ENCODE measurements around the gene TNNT2. TPM values are rescaled to one million over a fixed set of nuclear protein-coding genes. Genes with fewer than 3 reads are reported as not detected.
A peak's percentile ranks its signal among the peaks of the same experiment; 100 is the strongest.

The TNNT2 gene
- total RNA-seq, 1 donor from 2014 or later = 1.9 TPM

- H3K9me3 Mint-ChIP-seq (ENCODE audit: low read depth) = no peaks in the 10 kb centered on the region
- peaks cover 2% of the 10 kb centered on the region for H3K36me3 Mint-ChIP-seq (ENCODE audit: insufficient read depth)
- H3K27ac Mint-ChIP-seq = no peak overlapping the region
- TF ChIP-seq CTCF (IDR thresholded peaks at IDR 0.05; ENCODE audit: unreplicated experiment) = no peak
- H3K27me3 Mint-ChIP-seq = peaks cover 2% of the 10 kb centered on the region
- DNase-seq (ENCODE audit: low spot score, unreplicated experiment) = no peak
- no peak overlapping the region for H3K4me3 Mint-ChIP-seq (ENCODE audit: low read depth)
- H3K4me1 Mint-ChIP-seq (ENCODE audit: low read depth) = peaks cover 32% of the 10 kb centered on the region
These were observed 25.9 kb upstream of the TNNT2 start for GRCh38 chr1:201403359-201403758.

- peaks cover 44% of the 10 kb centered on the region for H3K4me1 Mint-ChIP-seq (ENCODE audit: low read depth)
- no peaks in the 10 kb centered on the region for H3K27me3 Mint-ChIP-seq
- no peak overlapping the region for H3K27ac Mint-ChIP-seq
- no peaks in the 10 kb centered on the region for H3K9me3 Mint-ChIP-seq (ENCODE audit: low read depth)
- H3K36me3 Mint-ChIP-seq (ENCODE audit: insufficient read depth) = peaks cover 2% of the 10 kb centered on the region
- no peak for TF ChIP-seq CTCF (IDR thresholded peaks at IDR 0.05; ENCODE audit: unreplicated experiment)
- no peak overlapping the region for H3K4me3 Mint-ChIP-seq (ENCODE audit: low read depth)
- no peak for DNase-seq (ENCODE audit: low spot score, unreplicated experiment)
These were observed 24.2 kb upstream of the TNNT2 start for GRCh38 chr1:201401700-201402099.

DNA sequence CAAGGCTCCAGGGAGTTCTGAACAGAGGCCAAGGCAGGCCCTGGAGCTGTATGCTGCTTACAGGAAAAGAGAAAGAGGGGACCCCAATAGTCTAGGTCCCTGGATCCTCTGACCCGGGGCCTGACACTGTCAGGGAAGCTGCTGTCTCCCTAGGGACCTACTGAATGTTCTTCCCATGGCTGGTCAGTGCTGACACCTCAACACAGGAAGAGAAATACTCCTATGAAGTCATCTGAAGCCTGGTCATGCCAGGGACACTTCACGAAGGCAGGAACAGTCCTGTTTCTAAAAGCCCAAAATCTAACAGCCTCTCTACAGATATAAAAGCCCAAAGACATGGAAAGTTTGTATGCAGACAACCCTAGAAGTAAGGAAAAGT is 23.4 kb upstream of the TNNT2 start:
- peak overlapping the region; percentile 73 for H3K4me3 Mint-ChIP-seq (ENCODE audit: low read depth)
- TF ChIP-seq CTCF (IDR thresholded peaks at IDR 0.05; ENCODE audit: unreplicated experiment) = no peak
- no peak for DNase-seq (ENCODE audit: low spot score, unreplicated experiment)
- H3K4me1 Mint-ChIP-seq (ENCODE audit: low read depth) = peaks cover 46% of the 10 kb centered on the region
- H3K36me3 Mint-ChIP-seq (ENCODE audit: insufficient read depth) = peaks cover 2% of the 10 kb centered on the region
- H3K27ac Mint-ChIP-seq = no peak overlapping the region
- no peaks in the 10 kb centered on the region for H3K27me3 Mint-ChIP-seq
- no peaks in the 10 kb centered on the region for H3K9me3 Mint-ChIP-seq (ENCODE audit: low read depth)

DNA sequence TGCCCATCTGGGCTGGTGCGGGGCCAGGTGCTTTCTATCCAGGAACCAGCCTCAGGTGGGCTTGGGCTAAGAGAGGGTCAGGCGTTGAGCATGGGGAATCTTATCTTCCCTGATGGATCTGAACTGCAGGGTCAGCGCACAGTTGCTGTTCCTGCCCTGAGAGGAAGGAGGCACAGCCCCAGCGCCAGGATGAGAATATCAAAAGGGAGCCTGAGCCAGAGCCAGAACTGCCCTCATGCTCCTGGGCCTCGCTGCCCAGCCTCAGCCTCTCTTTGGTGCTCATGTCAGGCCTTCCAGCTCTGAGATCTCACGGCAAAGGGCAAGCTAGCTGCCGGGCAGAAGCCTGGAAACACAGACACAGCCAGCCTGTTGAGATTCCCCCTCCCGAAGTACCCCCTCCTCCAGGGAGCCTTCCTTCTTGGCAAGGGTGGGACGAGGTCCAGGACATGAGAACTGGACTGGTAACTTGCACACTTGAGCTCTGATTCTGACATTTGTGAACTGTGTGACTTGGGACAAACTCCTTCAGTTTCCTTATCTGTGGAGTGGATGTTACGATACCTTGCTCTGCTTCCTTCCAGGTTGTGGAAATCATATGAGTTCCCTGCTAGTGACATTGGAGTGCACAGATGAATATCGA is 22.9 kb upstream of the TNNT2 start:
- DNase-seq (ENCODE audit: low spot score, unreplicated experiment) = no peak
- peak overlapping the region; percentile 73 for H3K4me3 Mint-ChIP-seq (ENCODE audit: low read depth)
- no peaks in the 10 kb centered on the region for H3K9me3 Mint-ChIP-seq (ENCODE audit: low read depth)
- H3K4me1 Mint-ChIP-seq (ENCODE audit: low read depth) = peaks cover 44% of the 10 kb centered on the region
- peaks cover 2% of the 10 kb centered on the region for H3K36me3 Mint-ChIP-seq (ENCODE audit: insufficient read depth)
- peak overlapping the region; percentile 89 for H3K27ac Mint-ChIP-seq
- no peak for TF ChIP-seq CTCF (IDR thresholded peaks at IDR 0.05; ENCODE audit: unreplicated experiment)
- H3K27me3 Mint-ChIP-seq = no peaks in the 10 kb centered on the region

DNA sequence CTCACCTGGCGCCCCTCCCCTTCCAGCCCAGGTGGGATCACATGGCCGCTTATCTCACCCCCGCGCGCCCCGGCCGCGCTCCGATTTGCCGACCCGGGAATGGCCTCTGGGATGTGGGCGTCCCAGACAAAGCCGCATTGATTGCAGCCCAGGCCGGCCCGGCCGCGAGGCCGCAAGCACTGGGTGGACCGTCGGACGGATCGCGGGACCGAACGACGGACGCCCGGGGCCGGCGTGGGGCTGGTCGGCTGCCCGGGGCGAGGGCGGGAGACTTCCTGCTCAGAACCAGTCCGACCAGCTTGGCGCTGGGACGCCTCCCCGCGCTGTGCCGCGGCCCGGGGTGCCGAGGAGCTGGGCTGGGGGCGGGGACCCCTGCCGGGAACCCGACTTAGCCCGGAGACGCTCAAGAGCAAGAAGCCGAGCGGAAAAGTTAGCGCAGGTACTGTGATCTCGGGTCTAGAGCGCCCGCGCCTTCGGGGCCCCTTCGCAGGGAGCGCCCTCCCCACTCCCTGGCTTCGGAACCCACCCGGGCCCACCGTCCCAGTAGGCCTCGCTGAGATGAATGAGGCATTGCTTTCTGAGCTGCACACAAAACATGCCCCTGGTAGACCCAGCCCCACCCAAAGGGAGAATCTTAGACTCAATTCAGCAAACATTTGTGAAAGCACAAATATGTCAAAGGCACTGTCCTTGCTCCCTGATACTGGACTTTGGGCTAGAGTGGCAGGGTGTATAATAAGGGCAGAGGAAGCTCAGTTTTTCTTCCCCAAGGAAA is 22.1 kb upstream of the TNNT2 start:
- peaks cover 2% of the 10 kb centered on the region for H3K36me3 Mint-ChIP-seq (ENCODE audit: insufficient read depth)
- H3K9me3 Mint-ChIP-seq (ENCODE audit: low read depth) = no peaks in the 10 kb centered on the region
- peak; percentile 88 for DNase-seq (ENCODE audit: low spot score, unreplicated experiment)
- no peaks in the 10 kb centered on the region for H3K27me3 Mint-ChIP-seq
- peak overlapping the region; percentile 89 for H3K27ac Mint-ChIP-seq
- H3K4me1 Mint-ChIP-seq (ENCODE audit: low read depth) = peaks cover 44% of the 10 kb centered on the region
- H3K4me3 Mint-ChIP-seq (ENCODE audit: low read depth) = peak overlapping the region; percentile 75
- no peak for TF ChIP-seq CTCF (IDR thresholded peaks at IDR 0.05; ENCODE audit: unreplicated experiment)

All from progenitor cell of endocrine pancreas (in vitro differentiated cells).